HCT116 (cell line): ENCODE results near the gene GPR61. TPM values are rescaled to one million over a fixed set of nuclear protein-coding genes. Genes with fewer than 3 reads are reported as not detected.

ENCODE experiments used
- total RNA-seq: library from RNA; stranded (reverse); gene quantifications from one replicate; pipeline ENCODE4 v1.2.1, GENCODE V29; 2021; ENCODE audit not compliant: unreplicated experiment

The GPR61 gene
- total RNA-seq, 1 experiment from 2014 or later, result not detected

Other genes starting within 250 kb of the GPR61 start
- gene MYBPHL, start 232.9 kb upstream of the GPR61 start, total RNA-seq, result 1.0 TPM
- gene SORT1, start 142.0 kb upstream of the GPR61 start, total RNA-seq, result 20.2 TPM
- gene PSMA5, start 113.4 kb upstream of the GPR61 start, total RNA-seq, result 169 TPM
- 1.3 TPM for gene SYPL2, start 73.3 kb upstream of the GPR61 start, total RNA-seq
- gene ATXN7L2, start 56.0 kb upstream of the GPR61 start, total RNA-seq, result 7.2 TPM
- 5.9 TPM for gene CYB561D1, start 45.8 kb upstream of the GPR61 start, total RNA-seq
- gene AMIGO1, start 30.1 kb upstream of the GPR61 start, total RNA-seq, result 0.10 TPM
- gene GNAI3, start 8.7 kb downstream of the GPR61 start, total RNA-seq, result 9.5 TPM
- 0.76 TPM for gene GNAT2, start 79.7 kb downstream of the GPR61 start, total RNA-seq
- gene AMPD2, start 80.0 kb downstream of the GPR61 start, total RNA-seq, result 69.9 TPM
- 15.9 TPM for gene GSTM4, start 116.2 kb downstream of the GPR61 start, total RNA-seq
- 5.9 TPM for gene GSTM2, start 128.2 kb downstream of the GPR61 start, total RNA-seq
- not detected for gene GSTM1, start 147.9 kb downstream of the GPR61 start, total RNA-seq
- gene GSTM5, start 172.4 kb downstream of the GPR61 start, total RNA-seq, result not detected
- 0.39 TPM for gene GSTM3, start 201.2 kb downstream of the GPR61 start, total RNA-seq
- 0.96 TPM for gene EPS8L3, start 224.1 kb downstream of the GPR61 start, total RNA-seq